ENCODE data around the gene RNF222. TPM values are rescaled to one million over a fixed set of nuclear protein-coding genes. Genes with fewer than 3 reads are reported as not detected.
"Not testable (repeated sequence)": the region's sequence is repeated elsewhere in the genome, so short reads cannot be mapped to it uniquely, and the experiment has no call there.

RNF222 gene
- total and polyA plus RNA-seq, 11 donors, result not detected

- Histone ChIP-seq H3K4me1 (peaks cover 0 to 65% (median 39%) of the 10 kb centered on the region in 12 donors), H3K27ac (peak overlapping the region in 1 of 12 donors; percentile 2), H3K36me3 (peaks cover 0 to 54% (median 50%) of the 10 kb centered on the region in 9 donors), H3K4me3 (no peak overlapping the region), H3K27me3 (no peaks in the 10 kb centered on the region), H3K9me3 (no peaks in the 10 kb centered on the region)
- 57 to 69% (median 62%) methylated on average over 3 of the region's 3 CpGs for WGBS, 4 donors
- intact Hi-C loops (cut with DNase I), result loop anchor here in 2 of 10 donors (5.0 to 10.0 kb wide), 2 partner anchors 55 to 68 kb away; partner anchors contain the start of genes ARHGEF15 (in 1 of the 2) and NDEL1 (in 1 of the 2)
- DNase-seq (no peak), ATAC-seq (no peak)
- TF ChIP-seq, protein P1, sequence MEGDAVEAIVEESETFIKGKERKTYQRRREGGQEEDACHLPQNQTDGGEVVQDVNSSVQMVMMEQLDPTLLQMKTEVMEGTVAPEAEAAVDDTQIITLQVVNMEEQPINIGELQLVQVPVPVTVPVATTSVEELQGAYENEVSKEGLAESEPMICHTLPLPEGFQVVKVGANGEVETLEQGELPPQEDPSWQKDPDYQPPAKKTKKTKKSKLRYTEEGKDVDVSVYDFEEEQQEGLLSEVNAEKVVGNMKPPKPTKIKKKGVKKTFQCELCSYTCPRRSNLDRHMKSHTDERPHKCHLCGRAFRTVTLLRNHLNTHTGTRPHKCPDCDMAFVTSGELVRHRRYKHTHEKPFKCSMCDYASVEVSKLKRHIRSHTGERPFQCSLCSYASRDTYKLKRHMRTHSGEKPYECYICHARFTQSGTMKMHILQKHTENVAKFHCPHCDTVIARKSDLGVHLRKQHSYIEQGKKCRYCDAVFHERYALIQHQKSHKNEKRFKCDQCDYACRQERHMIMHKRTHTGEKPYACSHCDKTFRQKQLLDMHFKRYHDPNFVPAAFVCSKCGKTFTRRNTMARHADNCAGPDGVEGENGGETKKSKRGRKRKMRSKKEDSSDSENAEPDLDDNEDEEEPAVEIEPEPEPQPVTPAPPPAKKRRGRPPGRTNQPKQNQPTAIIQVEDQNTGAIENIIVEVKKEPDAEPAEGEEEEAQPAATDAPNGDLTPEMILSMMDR (IDR thresholded peaks at IDR 0.05), result no peak
- no peak for TF ChIP-seq POLR2A (IDR thresholded peaks at IDR 0.05)
Observed at GRCh38 chr17:8380049-8380448, 17.6 kb downstream of the RNF222 start.

DNA sequence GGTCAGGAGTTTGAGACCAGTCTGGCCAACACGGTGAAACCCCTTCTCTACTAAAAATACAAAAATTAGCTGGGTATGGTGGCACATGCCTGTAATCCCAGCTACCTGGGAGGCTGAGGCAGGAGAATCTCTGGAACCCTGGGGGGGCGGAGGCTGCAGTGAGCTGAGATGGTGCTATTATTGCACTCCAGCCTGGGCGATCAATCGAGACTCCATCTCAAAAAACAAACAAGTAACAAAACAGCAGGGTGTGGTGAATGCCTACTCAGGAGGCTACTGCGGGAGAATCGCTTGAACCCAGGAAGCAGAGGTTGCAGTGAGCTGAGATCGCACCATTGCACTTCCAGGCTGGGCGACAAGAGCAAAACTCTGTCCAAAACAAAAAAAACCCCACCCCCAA, 19.5 kb downstream of the RNF222 start:
- H3K27ac ChIP-seq, ATAC-seq, H3K27me3 ChIP-seq, H3K9me3 ChIP-seq, DNase-seq, H3K4me3 ChIP-seq: not testable (repeated sequence)
- intact Hi-C loops (cut with DNase I), result loop anchor here in 8 of 10 donors (5.0 to 10.0 kb wide), 6 partner anchors 53 to 183 kb away; partner anchors contain the start of genes ARHGEF15 (in 4 of the 8), BORCS6 (in 1 of the 8), CTC1 (in 1 of the 8) and PFAS (in 1 of the 8)
- 80 to 88% (median 83%) methylated on average over 8 of the region's 8 CpGs for WGBS, 4 donors
- Histone ChIP-seq H3K36me3 (peaks cover 0 to 54% (median 50%) of the 10 kb centered on the region in 9 donors), H3K4me1 (peaks cover 0 to 60% (median 38%) of the 10 kb centered on the region in 12 donors)

GRCh38 chr17:8377422-8377821, 20.2 kb downstream of the RNF222 start:
- Histone ChIP-seq H3K27ac (peak overlapping the region in 11 of 12 donors; percentile 77 to 98 (median 93)), H3K4me1 (peaks cover 0 to 60% (median 39%) of the 10 kb centered on the region in 12 donors), H3K27me3 (no peaks in the 10 kb centered on the region), H3K4me3 (no peak overlapping the region), H3K9me3 (no peaks in the 10 kb centered on the region), H3K36me3 (peaks cover 0 to 56% (median 50%) of the 10 kb centered on the region in 9 donors)
- ATAC-seq (no peak), DNase-seq (no peak)
- intact Hi-C loops (cut with DNase I), result loop anchor here in 8 of 10 donors (2.0 to 10.0 kb wide), 7 partner anchors 51 to 183 kb away; partner anchors contain the start of genes ARHGEF15 (in 4 of the 8), BORCS6 (in 1 of the 8), CTC1 (in 1 of the 8) and PFAS (in 1 of the 8)
- WGBS, 4 donors, result 90 to 94% (median 91%) methylated on average over 4 of the region's 4 CpGs
- no peak for TF ChIP-seq POLR2A (IDR thresholded peaks at IDR 0.05)
- TF ChIP-seq, protein P1 (IDR thresholded peaks at IDR 0.05), result no peak

- peak in 1 of 2 donors; percentile 82 for TF ChIP-seq POLR2A (IDR thresholded peaks at IDR 0.05)
- TF ChIP-seq, protein P1 (IDR thresholded peaks at IDR 0.05), result peak; percentile 35 to 86 (median 51)
- no peaks in the 10 kb centered on the region for H3K9me3 ChIP-seq
- H3K27ac ChIP-seq, result peak within 1 kb of the TSS; percentile 69 to 98 (median 93)
- ATAC-seq, result peak; percentile 92 to 98 (median 97)
- 1 to 2% (median 2%) methylated on average over 20 to 41 of the region's 41 CpGs for WGBS, 4 donors
- no peaks in the 10 kb centered on the region for H3K27me3 ChIP-seq
- peaks cover 0 to 59% (median 48%) of the 10 kb centered on the region in 9 donors for H3K36me3 ChIP-seq
- intact Hi-C loops (cut with DNase I), result loop anchor here in 8 of 10 donors (2.0 to 10.0 kb wide), 7 partner anchors 50 to 182 kb away; partner anchors contain the start of genes ARHGEF15 (in 4 of the 8), BORCS6 (in 1 of the 8), CTC1 (in 1 of the 8) and PFAS (in 1 of the 8)
- peak within 1 kb of the TSS; percentile 40 to 97 (median 81) for H3K4me3 ChIP-seq
- peak; percentile 93 to 96 (median 95) for DNase-seq
- H3K4me1 ChIP-seq, result peaks cover 0 to 52% (median 35%) of the 10 kb centered on the region in 12 donors
Observed at GRCh38 chr17:8376271-8377067, 21.2 kb downstream of the RNF222 start, which contains the start of gene KRABD2. TSS of gene KRABD2 (minus strand) at chr17:8376704.
